GM19324 (cell line): ENCODE measurements around the gene MKI67.
"Not testable (repeated sequence)": the region's sequence is repeated elsewhere in the genome, so short reads cannot be mapped to it uniquely, and the experiment has no call there.

ENCODE experiments used
- ATAC-seq: cut with Tn5 transposase; IDR thresholded peaks from one replicate; pipeline ENCODE4 v1.9.1; 2021; ENCODE audit warnings: mild to moderate bottlenecking, moderate library complexity; ENCODE audit not compliant: unreplicated experiment, low FRiP score

The MKI67 gene

DNA sequence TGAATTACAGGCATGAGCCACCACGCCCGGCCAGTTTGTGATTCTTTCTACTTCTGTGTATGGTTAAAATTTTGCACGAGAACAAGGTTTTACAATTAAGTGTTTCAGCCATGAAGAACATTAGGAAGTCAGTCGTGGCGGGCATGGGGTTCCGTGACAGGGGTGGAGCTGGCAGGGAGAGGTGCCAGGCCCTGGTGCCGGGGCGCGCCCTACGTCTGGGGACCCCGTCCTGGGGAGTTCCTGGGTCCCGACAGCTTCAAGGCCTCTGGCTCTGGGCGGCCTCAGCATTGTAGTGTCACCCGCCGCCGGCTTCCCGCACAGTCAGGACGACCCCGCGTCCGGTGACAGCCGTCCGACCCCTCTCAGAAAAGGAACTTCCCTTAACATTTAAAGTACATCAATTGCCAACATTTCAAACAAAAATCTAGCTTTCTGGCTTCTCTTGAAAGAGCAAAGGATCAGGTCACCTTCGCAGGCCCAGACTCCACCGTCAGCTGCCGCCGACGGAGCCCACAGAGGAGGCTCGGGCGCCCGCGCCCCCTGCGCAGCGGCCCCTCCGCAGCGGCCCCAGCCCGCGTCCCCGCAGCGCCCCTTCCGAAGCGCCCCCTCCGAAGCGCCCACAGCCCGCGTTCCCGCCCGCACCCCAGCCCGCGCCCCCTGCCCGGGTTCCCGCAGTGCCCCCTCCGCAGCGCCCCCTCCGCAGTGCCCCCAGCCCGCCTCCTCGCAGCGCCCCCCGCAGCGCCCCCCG, 23.2 kb upstream of the MKI67 start:
- no peak for ATAC-seq

DNA sequence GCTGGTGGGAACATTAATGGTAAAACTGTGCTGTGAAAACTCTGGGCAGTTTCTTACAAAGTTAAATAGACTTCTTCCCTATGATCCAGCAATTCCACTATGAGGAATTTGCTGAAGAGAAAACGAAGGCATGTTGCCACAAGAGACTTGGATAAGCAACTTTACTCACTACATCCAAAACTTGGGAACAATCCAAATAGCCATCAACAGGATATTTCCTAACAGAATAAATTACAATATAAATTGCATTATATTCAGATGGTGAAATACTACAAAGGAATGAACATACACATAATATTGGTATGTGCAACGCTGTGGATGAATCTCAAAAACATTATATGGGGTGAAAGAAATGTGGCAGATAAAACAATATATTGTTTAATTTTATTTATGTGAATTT, 21.4 kb upstream of the MKI67 start:
- ATAC-seq: no peak

DNA sequence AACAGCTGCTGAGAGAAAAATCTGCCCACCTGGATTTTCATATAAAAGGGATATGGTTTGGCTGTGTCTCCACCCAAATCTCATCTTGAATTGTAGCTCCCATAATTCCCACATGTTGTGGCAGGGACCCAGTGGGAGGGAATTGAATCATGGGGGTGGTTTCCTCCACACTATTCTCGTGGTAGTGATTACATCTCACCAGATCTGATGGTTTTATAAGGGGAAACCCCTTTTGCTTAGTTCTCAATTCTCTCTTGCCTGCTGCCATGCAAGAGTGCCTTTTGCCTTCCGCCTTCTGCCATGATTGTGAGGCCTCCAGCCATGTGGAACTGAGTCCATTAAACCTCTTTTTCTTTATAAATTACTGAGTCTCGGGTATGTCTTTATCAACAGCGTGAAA, 20.8 kb upstream of the MKI67 start:
- no peak for ATAC-seq

DNA sequence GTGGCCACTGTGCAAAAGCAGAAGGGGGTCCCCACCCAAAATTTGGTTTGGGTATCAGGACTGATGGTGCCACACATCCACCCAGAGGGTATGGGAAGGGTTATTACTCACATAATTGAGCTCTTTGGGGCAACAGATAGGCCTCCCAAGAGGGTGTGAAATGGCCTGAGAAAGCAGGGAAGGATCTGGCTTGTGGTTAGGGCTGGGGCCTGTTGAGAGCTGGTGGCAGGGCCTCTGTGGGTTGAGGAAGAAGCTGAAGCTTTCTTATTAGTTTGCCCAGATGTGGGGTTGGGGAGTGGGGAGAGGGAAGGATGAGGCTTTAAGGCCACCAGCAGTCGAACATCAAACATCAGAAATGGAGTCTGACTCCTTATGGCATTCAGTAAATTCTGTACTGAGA, 18.3 kb upstream of the MKI67 start:
- ATAC-seq: no peak

DNA sequence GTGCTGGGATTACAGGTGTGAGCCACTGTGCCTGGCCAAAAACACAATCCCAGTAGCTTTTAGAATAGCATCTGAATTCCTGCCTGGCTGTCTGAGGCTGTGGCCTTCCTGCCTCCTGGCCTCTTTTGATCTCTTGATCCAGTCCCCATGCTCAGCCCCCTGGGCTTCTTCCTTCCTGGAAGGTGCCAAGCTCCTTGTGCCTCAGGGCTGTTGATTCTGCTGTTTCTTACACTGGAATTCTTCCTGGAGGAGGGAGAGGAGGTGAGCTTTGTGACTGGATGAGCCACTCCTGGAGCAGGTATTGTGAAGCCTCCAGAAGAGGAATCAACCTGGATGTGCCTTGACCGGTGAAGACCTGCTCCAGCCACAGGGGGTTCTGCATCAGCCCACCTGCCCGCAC, 17.3 kb upstream of the MKI67 start:
- ATAC-seq: no peak

DNA sequence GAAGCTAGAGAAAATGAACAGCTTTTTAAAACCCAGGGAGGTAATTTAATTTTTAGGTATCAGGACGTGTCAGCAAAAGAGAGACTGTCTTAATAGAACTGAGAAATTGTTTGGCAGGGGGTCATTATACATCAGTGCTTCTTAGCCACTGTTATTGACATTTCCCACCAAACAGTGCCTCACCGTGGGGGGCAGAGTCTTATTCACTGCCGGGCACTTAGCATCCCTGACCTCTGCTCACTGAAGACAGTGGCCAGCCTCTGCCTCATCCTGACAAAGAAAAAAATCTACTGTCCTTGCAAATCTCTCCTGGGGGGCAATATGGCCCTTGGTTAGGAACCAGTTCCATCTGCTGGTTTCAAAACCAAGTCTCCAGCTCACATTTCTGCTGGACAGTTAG, 14.2 kb upstream of the MKI67 start:
- no peak for ATAC-seq

DNA sequence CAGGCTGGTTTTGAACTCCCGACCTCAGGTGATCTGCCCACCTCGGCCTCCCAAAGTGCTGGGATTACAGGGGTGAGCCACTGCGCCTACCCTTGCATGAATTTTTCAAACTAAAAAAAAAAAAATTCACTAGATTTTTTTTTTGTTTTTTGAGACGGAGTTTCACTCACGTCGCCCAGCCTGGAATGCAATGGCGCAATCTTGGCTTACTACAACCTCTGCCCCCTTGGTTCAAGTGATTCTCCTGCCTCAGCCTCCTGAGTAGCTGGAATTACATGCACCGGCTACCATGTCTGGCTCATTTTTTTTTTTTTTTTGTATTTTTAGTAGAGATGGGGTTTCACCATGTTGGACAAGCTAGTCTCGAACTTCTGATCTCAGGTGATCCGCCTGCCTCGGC, 12.2 kb upstream of the MKI67 start:
- not testable (repeated sequence) for ATAC-seq

DNA sequence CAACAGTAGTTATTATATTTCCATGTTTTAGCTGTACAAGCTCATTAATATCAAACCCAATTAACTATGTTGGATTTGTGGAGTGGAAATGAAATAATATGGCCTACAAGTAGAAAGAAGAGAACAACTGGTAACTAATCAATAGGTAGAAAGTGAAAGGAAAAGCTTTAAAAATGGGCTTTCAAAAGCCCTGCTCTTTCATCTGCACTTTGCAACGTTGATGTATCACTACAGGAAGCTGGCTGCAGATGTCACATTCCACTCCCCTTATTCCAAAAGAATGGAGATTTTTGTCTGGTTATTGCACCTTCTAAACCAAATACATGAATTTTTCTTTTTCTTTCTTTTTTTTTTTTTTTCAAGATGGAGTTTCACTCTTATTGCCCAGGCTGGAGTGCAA, 11.7 kb upstream of the MKI67 start:
- no peak for ATAC-seq

DNA sequence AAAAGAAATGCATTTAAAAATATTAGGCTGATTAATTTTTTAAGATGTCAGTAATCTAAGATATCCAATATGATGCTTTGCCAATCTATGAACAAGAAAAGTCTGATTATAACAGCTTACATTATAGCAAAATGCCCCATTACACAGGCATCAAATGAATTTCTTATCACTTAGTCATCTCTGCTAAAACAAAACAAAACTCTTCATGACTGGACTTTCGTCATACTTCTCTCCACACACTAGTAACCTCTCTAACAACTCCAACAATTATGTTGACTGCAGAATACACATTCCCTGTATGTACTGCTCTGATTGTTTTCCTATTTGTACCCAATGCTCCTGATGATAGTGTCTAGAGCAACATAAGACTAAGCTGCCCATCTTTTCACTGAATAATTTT, 3.8 kb upstream of the MKI67 start:
- ATAC-seq: no peak

DNA sequence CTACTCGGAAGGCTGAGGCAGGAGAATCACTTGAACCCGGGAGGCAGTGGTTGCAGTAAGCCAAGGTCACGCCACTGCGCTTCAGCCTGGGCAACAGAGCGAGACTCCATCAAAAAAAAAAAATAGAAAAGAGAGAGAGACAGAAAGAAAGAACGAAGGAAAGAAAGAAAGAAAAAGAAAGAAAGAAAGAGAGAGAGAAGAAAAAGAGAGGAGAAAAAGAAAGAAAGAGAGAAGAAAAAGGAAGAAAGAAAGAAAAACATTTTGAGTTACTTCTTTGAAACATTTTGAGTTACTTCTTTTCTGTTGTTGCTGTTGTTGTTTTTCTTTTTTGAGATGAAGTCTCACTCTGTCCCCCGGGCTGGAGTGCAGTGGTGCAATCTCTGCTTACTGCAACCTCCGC, 2.4 kb upstream of the MKI67 start:
- ATAC-seq: no peak

DNA sequence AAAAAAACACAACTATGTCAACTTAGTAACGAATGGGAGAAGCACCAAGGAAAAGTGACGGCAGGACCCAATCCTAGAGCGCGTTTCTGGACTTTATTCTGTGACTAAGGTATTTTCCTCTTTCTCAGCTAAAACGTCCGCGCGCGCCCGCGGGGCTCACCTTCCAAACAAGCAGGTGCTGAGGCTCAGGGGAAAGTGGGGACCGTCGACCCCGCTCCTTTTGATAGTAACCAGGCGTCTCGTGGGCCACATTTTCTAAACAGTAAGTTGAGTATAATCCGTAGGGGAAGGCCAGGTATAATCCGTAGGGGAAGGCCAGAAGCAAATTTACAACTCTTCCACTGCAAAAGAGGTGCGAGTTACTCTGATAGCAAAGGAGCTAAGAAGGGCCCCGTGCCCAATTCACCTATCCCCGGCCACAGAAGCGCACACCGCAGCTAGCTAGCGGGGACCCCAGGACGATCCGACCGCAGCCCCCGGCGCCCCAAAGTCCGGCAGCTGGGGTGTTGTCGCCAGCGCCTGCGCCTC, 743 bp downstream of the MKI67 start:
- no peak for ATAC-seq

DNA sequence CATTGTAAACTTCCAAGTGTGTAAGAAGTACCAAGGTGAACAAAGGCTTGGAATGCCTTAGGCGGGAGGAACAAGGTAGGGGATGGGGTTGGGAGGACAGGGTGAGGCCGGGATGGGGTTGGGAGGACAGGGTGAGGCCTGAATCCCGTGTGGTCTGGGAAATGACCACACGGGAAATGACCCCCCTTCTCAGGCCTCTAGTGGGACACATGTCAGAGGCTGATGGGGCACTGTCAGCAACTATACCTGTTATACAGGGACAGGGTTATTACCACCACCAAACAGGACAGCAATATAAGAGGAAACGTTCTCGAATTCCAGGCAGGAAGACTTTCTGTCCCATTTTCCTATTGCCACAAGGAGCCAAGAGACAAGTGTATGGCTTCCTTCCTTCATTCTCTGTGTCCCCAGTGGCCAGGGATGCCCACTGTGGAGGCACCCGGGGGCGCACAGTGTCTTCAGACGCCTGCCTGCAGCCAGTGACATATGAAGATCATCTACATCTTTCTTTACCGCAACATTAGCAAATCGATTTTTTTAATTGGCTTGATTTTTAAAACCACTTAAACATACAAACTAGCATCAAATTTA, 1.3 kb downstream of the MKI67 start:
- ATAC-seq: no peak

DNA sequence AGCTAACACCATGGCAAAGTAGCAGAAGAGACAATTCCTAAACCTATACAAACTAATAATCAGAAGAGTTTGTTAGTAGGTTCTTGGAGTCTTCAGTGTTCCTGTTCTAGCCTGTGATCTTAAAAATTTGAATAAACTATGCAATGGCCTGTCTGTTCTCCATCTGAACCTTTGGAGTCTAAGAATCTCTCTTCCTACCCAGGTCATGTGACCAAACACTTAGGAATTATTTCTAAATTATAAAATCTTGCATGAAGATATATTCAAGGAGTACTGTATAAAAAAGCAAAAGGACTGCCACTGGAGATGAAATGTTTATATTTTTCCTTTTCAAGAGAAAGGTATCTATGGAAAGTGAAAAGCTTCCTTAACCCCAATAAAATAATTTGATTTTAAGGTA, 2.4 kb downstream of the MKI67 start:
- ATAC-seq: no peak

DNA sequence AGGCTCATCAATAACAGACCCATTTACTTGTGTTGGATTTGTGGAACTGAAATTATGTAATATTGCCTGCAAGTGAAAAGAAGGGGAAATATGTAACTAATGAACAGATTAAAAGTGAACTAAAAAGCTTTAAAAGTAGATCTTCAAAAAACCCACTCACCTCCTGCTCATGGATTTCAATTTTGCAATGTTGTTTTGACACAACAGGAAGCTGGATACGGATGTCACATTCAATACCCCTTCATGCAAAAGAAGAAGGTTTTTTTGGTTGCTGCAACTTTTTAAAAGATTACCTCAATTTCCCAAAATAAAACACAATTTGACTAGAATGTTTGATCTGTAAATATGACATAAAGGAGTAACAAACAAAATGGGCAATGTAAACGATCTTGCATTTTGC, 3.3 kb downstream of the MKI67 start:
- ATAC-seq: no peak

DNA sequence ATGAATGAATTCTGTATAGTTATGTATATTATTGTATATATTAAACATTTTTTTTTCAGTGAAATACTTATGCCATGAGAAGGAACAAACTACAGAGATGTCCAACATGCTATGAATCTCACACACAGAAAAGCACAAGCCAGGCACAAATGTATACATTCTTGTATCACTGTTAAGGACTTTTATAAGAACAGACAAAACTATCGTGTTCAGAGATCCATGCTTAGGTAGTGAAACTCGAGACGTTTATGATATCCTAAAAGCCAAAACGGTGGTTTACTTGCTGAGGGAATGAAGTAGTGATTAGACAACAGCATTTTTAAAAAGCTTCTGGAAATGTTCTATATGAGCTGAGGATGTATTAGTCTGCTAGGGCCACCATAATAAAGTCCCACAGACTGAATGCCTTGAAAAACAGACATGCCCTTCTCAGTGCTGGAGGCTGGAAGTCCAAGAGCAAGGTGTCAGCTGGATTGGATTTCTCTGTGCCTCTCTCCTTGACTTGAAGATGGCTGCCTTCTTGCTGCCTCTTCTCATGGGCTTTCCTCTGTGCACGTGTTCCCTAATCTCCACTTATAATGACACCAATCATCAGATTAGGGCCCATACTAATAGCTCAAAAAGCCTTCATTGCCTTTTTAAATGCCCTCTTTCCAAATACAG, 4.3 kb downstream of the MKI67 start:
- no peak for ATAC-seq

DNA sequence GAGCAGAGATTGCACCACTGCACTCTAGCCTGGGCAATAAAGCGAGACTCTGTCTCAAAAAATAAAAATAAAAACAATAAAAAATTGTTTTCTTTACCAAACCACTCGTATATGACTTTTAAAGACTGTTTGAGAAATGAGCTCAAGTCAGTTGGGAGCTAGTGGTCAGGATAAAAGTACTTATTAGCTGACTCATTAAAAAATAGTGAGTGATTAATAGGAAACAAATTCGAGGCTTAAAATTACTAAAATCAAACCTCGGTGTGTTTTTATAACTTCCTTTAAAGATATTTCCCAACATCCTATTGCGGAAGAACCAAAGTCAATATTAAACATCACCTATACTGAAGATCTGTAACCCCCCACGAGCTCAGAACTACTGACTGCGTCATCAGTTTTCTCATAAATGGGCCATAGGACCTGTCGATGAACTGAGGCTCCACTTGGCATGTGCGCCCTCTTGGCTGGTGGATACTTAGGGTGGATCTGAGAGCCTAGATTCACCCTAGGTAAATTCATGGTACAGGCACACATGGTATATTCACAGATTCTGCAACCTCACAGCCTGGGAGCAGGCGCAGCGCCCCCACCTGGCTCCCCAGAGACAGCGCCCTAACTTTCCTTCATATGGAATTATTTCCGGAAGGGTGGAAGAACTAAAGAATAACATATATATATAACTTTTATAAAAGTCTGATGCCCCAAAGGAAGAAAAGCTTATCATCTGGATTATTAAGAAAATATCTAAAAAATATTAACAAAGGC, 9.2 kb downstream of the MKI67 start:
- no peak for ATAC-seq

DNA sequence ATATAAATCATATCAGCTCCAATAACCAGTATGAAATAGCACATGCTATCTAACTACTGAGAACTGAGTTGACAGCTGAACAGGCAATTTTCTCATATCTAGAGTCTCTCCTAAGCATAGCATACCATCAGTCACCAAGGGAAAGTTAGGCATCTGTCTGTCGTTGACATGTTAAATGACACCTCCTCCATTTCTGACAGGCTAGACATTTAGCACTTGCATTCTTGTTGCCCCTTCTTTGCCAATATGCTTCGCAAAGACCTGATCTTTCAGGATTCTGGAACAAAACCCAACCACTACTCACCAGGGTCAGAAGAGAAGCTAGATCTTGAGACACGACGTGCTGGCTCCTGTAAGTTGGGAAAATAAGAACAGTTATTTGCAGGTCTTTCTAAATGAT, 10.0 kb downstream of the MKI67 start:
- no peak for ATAC-seq

DNA sequence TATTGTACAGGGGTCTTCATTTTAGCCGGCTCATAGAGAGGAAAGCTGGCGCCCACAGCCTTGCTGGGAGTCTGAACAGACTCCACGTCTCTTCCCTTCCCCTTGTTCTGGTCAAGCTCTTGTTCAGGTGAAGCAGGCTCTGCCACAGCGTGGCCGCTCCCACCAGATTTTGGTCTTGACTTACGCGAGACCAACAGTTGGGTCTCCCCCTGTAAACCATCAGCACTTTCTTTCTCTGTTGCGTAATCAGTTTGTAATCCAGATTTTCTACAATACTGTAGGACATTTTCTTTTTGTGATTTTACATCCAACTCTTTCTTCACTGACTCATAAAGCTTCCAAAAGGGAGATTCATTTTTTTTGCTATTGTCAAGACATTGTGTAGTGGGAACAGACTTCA, 10.9 kb downstream of the MKI67 start:
- ATAC-seq: no peak

DNA sequence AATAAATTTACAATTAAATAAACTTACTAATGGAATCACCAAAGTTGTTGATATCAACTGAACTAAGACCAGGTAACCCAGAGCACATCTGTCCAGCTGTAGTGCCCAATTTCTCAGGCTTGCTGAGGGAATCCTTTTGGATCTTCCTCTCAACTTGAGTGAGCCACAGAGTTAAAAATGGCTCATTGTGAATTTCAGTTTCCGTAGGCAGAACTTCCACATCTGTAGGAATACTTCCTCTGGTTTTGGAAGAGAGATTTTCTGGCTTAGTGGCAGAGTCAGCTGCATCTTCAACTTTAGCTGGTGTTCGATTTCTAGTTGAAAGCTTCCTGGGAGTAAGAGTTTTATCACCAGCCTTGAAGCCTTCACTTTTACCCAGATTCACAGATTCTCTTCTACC, 11.3 kb downstream of the MKI67 start:
- ATAC-seq: no peak

DNA sequence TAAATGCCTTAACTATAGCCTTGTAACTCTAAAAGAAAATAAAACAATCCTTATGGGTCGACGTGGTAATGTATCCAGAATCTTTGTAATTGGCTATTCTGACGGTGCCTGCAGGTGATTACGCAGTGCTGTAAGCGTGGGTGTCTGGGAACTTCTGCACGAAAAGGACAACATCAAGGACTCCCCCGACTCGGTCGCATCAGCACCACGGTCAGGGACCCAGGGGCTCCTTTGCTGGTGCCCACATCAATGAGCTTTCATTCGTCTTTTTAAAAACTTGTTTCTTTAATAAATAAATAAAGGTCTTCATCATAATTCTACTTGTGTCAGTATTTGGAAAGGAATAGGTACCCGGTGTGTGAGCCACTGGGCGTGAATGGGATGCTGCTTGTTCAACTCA, 13.2 kb downstream of the MKI67 start:
- ATAC-seq: no peak

DNA sequence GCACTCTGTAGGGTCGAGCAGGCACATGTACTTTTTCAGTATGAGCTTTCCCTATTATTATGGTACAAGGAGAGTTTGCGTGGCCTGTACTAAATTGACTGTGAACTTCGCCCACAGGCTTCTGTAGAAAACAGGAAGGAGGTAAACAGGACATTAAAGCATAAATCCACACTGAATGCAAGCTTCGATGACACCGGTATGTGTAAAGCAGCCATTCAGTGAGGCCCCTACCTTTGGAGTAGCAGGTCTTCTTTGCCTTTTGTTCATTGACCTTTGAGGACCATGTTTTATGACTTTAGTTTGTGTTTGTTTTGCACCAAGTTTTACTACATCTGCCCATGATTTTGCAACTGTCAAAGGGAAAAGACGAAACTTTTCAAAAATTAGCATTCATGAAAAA, 14.5 kb downstream of the MKI67 start:
- no peak for ATAC-seq
